Pulmonary artery endothelial cell (primary cell): ENCODE measurements around the gene OTOG. TPM values are rescaled to one million over a fixed set of nuclear protein-coding genes. Genes with fewer than 3 reads are reported as not detected.
"Not testable (repeated sequence)": the region's sequence is repeated elsewhere in the genome, so short reads cannot be mapped to it uniquely, and the experiment has no call there.

Experiments used
- DNase-seq: peaks from one replicate; pipeline ENCODE4 v3.0.0-alpha.2; 2011; ENCODE audit warnings: low read depth, low spot score
- total RNA-seq: library from RNA; depleted of rRNA; stranded (reverse); fragments of >200 nt; gene quantifications from 2 replicates; pipeline ENCODE4 v1.2.3, GENCODE V29; 2014

OTOG gene
- total RNA-seq, 1 donor from 2014 or later: not detected

- DNase-seq: no peak
These were observed 56.2 kb downstream of the OTOG start for GRCh38 chr11:17603056-17603825.

- no peak for DNase-seq
These were observed 57.3 kb downstream of the OTOG start for GRCh38 chr11:17604201-17604914.

- DNase-seq: no peak
These were observed 57.8 kb downstream of the OTOG start for GRCh38 chr11:17604915-17605233.

GRCh38 chr11:17605651-17606122 is 58.6 kb downstream of the OTOG start:
- DNase-seq: no peak

GRCh38 chr11:17606233-17607082 is 59.4 kb downstream of the OTOG start:
- no peak for DNase-seq

GRCh38 chr11:17607083-17607429 is 60.0 kb downstream of the OTOG start:
- no peak for DNase-seq

- DNase-seq: no peak
These were observed 60.8 kb downstream of the OTOG start for GRCh38 chr11:17607591-17608570.

GRCh38 chr11:17608821-17609220 is 61.8 kb downstream of the OTOG start:
- DNase-seq: no peak

- DNase-seq: no peak
These were observed 62.4 kb downstream of the OTOG start for GRCh38 chr11:17609291-17610084.

- DNase-seq: no peak
These were observed 63.2 kb downstream of the OTOG start for GRCh38 chr11:17610085-17610894.

- DNase-seq: no peak
These were observed 64.0 kb downstream of the OTOG start for GRCh38 chr11:17611049-17611448.

- no peak for DNase-seq
These were observed 64.6 kb downstream of the OTOG start for GRCh38 chr11:17611503-17612220.

GRCh38 chr11:17612221-17613188 is 65.4 kb downstream of the OTOG start:
- DNase-seq: no peak

- no peak for DNase-seq
These were observed 66.4 kb downstream of the OTOG start for GRCh38 chr11:17613428-17613962.

- no peak for DNase-seq
These were observed 66.9 kb downstream of the OTOG start for GRCh38 chr11:17613983-17614382.

- not testable (repeated sequence) for DNase-seq
These were observed 75.7 kb downstream of the OTOG start for GRCh38 chr11:17622711-17623110.

- DNase-seq: no peak
These were observed 82.1 kb downstream of the OTOG start for GRCh38 chr11:17629113-17629512.
